Transverse colon (tissue), 4 donors: ENCODE data around the gene KRTAP20-3. TPM values are rescaled to one million over a fixed set of nuclear protein-coding genes. Genes with fewer than 3 reads are reported as not detected.

Experiments
- DNase-seq: peaks from one replicate; pipeline ENCODE4 v3.0.0-alpha.2; 2019
- H3K27ac ChIP-seq, 4 donors: fragments of 200-600 bp; sonication (generic); 2 replicates each; pipeline ENCODE4 v1.5.1; 2016 to 2018; ENCODE audit warnings: inconsistent platforms in 4 of 4
- H3K27me3 ChIP-seq: fragments of 200-600 bp; sonication (generic); 2 replicates; pipeline ENCODE4 v1.5.1; 2017; ENCODE audit warnings: inconsistent platforms
- H3K36me3 ChIP-seq, 4 donors: fragments of 200-600 bp; sonication (generic); 2 replicates each; pipeline ENCODE4 v1.5.1; 2017 to 2019; ENCODE audit warnings: inconsistent platforms in 4 of 4
- H3K4me1 ChIP-seq, 4 donors: fragments of 200-600 bp; sonication (generic); 2 replicates each; pipeline ENCODE4 v1.5.1; 2017 to 2020; ENCODE audit warnings: inconsistent platforms in 4 of 4
- H3K4me3 ChIP-seq, 4 donors: fragments of 200-600 bp; sonication (generic); 1 replicate in 1 of 4; 2 replicates in 3 of 4; pipeline versions ENCODE4 v1.5.1 to v1.6.1; 2017 to 2019; ENCODE audit warnings: inconsistent platforms in 4 of 4
- H3K9me3 ChIP-seq, 2 donors: fragments of 200-600 bp; sonication (generic); 2 replicates each; pipeline ENCODE4 v1.5.1; 2017 to 2019; ENCODE audit warnings: inconsistent platforms in 2 of 2
- EP300 ChIP-seq: sonication (generic); formaldehyde crosslinking; IDR thresholded peaks from one replicate; pipeline ENCODE4 v1.6.1; 2017; ENCODE audit warnings: antibody characterized with exemption, low read depth
- POLR2A ChIP-seq: fragments of 450-650 bp; IDR thresholded peaks from one replicate; pipeline ENCODE4 v1.6.1; 2016; ENCODE audit warnings: antibody characterized with exemption, mild to moderate bottlenecking, moderate library complexity
- POLR2AphosphoS5 ChIP-seq, 3 donors: sonication (generic); formaldehyde crosslinking; IDR thresholded peaks; one replicate each; pipeline ENCODE4 v1.6.1; 2016; ENCODE audit warnings: antibody characterized with exemption in 3 of 3
- WGBS, 2 donors: methylation state at CpG; one replicate each; pipeline ENCODE4 v1.1.5; 2018; ENCODE audit warnings: low coverage in 1 of 2; 5-methylcytosine and 5-hydroxymethylcytosine counted together
- in situ Hi-C, 4 donors: fragments of 200-750 bp; cut with MboI; loops; one replicate each; pipeline versions ENCODE4 v1.15.0 to v1.15.1; 2017; ENCODE audit warnings: low sequenced_read_pairs in 3 of 4, low pct_ligation_motif_present in 1 of 4, low pct_unique_long_range_greater_than_20kb in 1 of 4
- intact Hi-C: fragments of 100-400 bp; cut with DNase I; formaldehyde crosslinking; loops from one replicate; pipeline ENCODE4 v1.15.1; 2023; ENCODE audit warnings: low total_unique reads
- small RNA-seq, 4 donors: library from RNA; depleted of rRNA; stranded (forward); fragments of <200 nt; gene quantifications; one replicate each; pipeline ENCODE3, GENCODE V24; 2016
- total RNA-seq, 4 donors: library from RNA; depleted of rRNA; stranded (reverse); fragments of >200 nt; gene quantifications; one replicate each; pipeline ENCODE4 v1.1.0, GENCODE V29; 2016
- TF ChIP-seq, protein P1 (sequence below), 5 experiments: fragments of 200-600 bp in 3 of 5; fragments of 450-650 bp in 2 of 5; sonication (generic) in 3 of 5; IDR thresholded peaks; 1 replicate in 2 of 5; 2 replicates in 3 of 5; pipeline ENCODE4 v1.5.1; 2016 to 2017; ENCODE audit warnings: antibody characterized with exemption in 5 of 5, inconsistent platforms in 3 of 5, mild to moderate bottlenecking in 2 of 5, moderate library complexity in 1 of 5

KRTAP20-3 gene
- total RNA-seq, 4 donors from 2014 or later: not detected

- H3K4me3 ChIP-seq: no peak overlapping the region
- no peaks in the 10 kb centered on the region for H3K4me1 ChIP-seq
- no peaks in the 10 kb centered on the region for H3K27me3 ChIP-seq
- H3K27ac ChIP-seq: no peak overlapping the region
- in situ Hi-C loops: no loop called here
- intact Hi-C loops: loop anchor here (5.0 kb wide), 1 partner anchor 1174 kb away; no protein-coding TSS in a partner anchor
- TF ChIP-seq POLR2A (no peak), POLR2AphosphoS5 (IDR thresholded peaks at IDR 0.05) (no peak), EP300 (no peak)
- TF ChIP-seq, protein P1, sequence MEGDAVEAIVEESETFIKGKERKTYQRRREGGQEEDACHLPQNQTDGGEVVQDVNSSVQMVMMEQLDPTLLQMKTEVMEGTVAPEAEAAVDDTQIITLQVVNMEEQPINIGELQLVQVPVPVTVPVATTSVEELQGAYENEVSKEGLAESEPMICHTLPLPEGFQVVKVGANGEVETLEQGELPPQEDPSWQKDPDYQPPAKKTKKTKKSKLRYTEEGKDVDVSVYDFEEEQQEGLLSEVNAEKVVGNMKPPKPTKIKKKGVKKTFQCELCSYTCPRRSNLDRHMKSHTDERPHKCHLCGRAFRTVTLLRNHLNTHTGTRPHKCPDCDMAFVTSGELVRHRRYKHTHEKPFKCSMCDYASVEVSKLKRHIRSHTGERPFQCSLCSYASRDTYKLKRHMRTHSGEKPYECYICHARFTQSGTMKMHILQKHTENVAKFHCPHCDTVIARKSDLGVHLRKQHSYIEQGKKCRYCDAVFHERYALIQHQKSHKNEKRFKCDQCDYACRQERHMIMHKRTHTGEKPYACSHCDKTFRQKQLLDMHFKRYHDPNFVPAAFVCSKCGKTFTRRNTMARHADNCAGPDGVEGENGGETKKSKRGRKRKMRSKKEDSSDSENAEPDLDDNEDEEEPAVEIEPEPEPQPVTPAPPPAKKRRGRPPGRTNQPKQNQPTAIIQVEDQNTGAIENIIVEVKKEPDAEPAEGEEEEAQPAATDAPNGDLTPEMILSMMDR (IDR thresholded peaks at IDR 0.05): no peak
- H3K9me3 ChIP-seq: no peaks in the 10 kb centered on the region
- DNase-seq: no peak
- H3K36me3 ChIP-seq: no peaks in the 10 kb centered on the region
Measured at GRCh38 chr21:30676737-30677136, 34.1 kb downstream of the KRTAP20-3 start.

GRCh38 chr21:30680586-30680985 lies 37.9 kb downstream of the KRTAP20-3 start:
- H3K9me3 ChIP-seq: peaks cover 0 to 2% of the 10 kb centered on the region in 2 donors
- no peak overlapping the region for H3K4me3 ChIP-seq

DNA sequence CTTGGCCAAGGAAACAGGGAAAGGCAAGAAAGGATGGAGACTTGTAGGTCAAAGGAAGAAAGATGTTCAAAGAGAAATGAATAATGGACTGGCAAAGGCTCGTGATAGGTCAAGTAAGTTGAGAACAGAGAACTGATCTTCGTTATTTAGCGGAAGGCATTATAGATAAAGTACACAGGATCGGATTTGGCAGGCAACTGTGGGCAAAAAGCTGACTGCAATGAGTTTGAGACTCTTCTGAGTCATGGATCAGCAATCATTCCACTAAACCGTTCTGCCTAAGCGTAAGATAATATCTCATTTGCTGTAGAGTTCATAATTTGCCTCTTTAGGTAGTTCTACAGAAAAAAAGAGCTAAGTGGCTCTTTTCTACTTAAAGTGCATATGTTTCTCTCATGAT lies 41.8 kb downstream of the KRTAP20-3 start:
- Histone ChIP-seq H3K9me3 (peaks cover 0 to 2% of the 10 kb centered on the region in 2 donors), H3K27me3 (no peaks in the 10 kb centered on the region), H3K4me1 (no peaks in the 10 kb centered on the region), H3K36me3 (no peaks in the 10 kb centered on the region), H3K27ac (no peak overlapping the region), H3K4me3 (no peak overlapping the region)
- in situ Hi-C loops: no loop called here
- TF ChIP-seq POLR2AphosphoS5 (IDR thresholded peaks at IDR 0.05): no peak
- WGBS, 2 donors: 73 to 80% methylated on average over 6 of the region's 6 CpGs
- intact Hi-C loops: no loop called here
- DNase-seq: no peak

More at GRCh38 chr21:30680586-30680985, 37.9 kb downstream of the KRTAP20-3 start:
- intact Hi-C loops: no loop called here
- no peaks in the 10 kb centered on the region for H3K27me3 ChIP-seq
- no peak overlapping the region for H3K27ac ChIP-seq
- in situ Hi-C loops: no loop called here
- no peaks in the 10 kb centered on the region for H3K4me1 ChIP-seq
- H3K36me3 ChIP-seq: no peaks in the 10 kb centered on the region
- TF ChIP-seq, protein P1 (IDR thresholded peaks at IDR 0.05): no peak
- TF ChIP-seq EP300 (no peak), POLR2A (no peak), POLR2AphosphoS5 (IDR thresholded peaks at IDR 0.05) (no peak)
- DNase-seq: no peak
- 40 to 45% methylated on average over 1 of the region's 1 CpG for WGBS, 2 donors

- Histone ChIP-seq H3K36me3 (no peaks in the 10 kb centered on the region), H3K4me3 (no peak overlapping the region), H3K4me1 (no peaks in the 10 kb centered on the region), H3K9me3 (peaks cover 0 to 7% of the 10 kb centered on the region in 2 donors), H3K27ac (no peak overlapping the region), H3K27me3 (no peaks in the 10 kb centered on the region)
- TF ChIP-seq POLR2A: no peak
- intact Hi-C loops (no loop called here), in situ Hi-C loops (no loop called here)
- WGBS, 2 donors: 69 to 74% methylated on average over 3 to 7 of the region's 7 CpGs
- DNase-seq: no peak
Measured at GRCh38 chr21:30689822-30690221, 47.2 kb downstream of the KRTAP20-3 start.

Small RNA genes lying within 50 kb of the gene (small RNA-seq; reads per million reads assigned to genes)
- gene KRTAP20-1: 0 reads per million in 4 donors
- 0 reads per million in 4 donors for gene KRTAP20-3
- gene KRTAP20-4: 0 reads per million in 4 donors
- gene KRTAP22-1: 0 reads per million in 4 donors

Other genes starting within 250 kb of the KRTAP20-3 start
- not detected for gene KRTAP13-1, start 246.8 kb upstream of the KRTAP20-3 start, total RNA-seq
- gene KRTAP13-3, start 216.9 kb upstream of the KRTAP20-3 start, total RNA-seq: not detected
- gene KRTAP13-4, start 212.6 kb upstream of the KRTAP20-3 start, total RNA-seq: not detected
- not detected for gene KRTAP15-1, start 202.6 kb upstream of the KRTAP20-3 start, total RNA-seq
- gene KRTAP19-1, start 162.5 kb upstream of the KRTAP20-3 start, total RNA-seq: not detected
- gene KRTAP19-2, start 155.4 kb upstream of the KRTAP20-3 start, total RNA-seq: not detected
- not detected for gene KRTAP19-3, start 150.9 kb upstream of the KRTAP20-3 start, total RNA-seq
- not detected for gene KRTAP19-4, start 145.7 kb upstream of the KRTAP20-3 start, total RNA-seq
- not detected for gene KRTAP19-5, start 140.7 kb upstream of the KRTAP20-3 start, total RNA-seq
- not detected for gene KRTAP19-6, start 101.0 kb upstream of the KRTAP20-3 start, total RNA-seq
- not detected for gene KRTAP19-7, start 81.5 kb upstream of the KRTAP20-3 start, total RNA-seq
- gene KRTAP22-2, start 52.5 kb upstream of the KRTAP20-3 start, total RNA-seq: not detected
- gene KRTAP6-3, start 50.4 kb upstream of the KRTAP20-3 start, total RNA-seq: not detected
- not detected for gene KRTAP6-2, start 44.0 kb upstream of the KRTAP20-3 start, total RNA-seq
- not detected for gene KRTAP22-1, start 41.8 kb upstream of the KRTAP20-3 start, total RNA-seq
- not detected for gene KRTAP6-1, start 28.9 kb upstream of the KRTAP20-3 start, total RNA-seq
- not detected for gene KRTAP20-1, start 26.4 kb upstream of the KRTAP20-3 start, total RNA-seq
- gene KRTAP20-4, start 22.2 kb upstream of the KRTAP20-3 start, total RNA-seq: not detected
- not detected for gene KRTAP20-2, start 7.7 kb upstream of the KRTAP20-3 start, total RNA-seq
- not detected for gene KRTAP21-3, start 75.9 kb downstream of the KRTAP20-3 start, total RNA-seq
- not detected for gene KRTAP21-2, start 104.4 kb downstream of the KRTAP20-3 start, total RNA-seq
- gene KRTAP21-1, start 112.6 kb downstream of the KRTAP20-3 start, total RNA-seq: not detected
- not detected for gene KRTAP8-1, start 170.4 kb downstream of the KRTAP20-3 start, total RNA-seq
- not detected for gene KRTAP7-1, start 186.9 kb downstream of the KRTAP20-3 start, total RNA-seq
- gene KRTAP11-1, start 238.7 kb downstream of the KRTAP20-3 start, total RNA-seq: not detected